ENCODE results near the gene PDE4D.

DNA sequence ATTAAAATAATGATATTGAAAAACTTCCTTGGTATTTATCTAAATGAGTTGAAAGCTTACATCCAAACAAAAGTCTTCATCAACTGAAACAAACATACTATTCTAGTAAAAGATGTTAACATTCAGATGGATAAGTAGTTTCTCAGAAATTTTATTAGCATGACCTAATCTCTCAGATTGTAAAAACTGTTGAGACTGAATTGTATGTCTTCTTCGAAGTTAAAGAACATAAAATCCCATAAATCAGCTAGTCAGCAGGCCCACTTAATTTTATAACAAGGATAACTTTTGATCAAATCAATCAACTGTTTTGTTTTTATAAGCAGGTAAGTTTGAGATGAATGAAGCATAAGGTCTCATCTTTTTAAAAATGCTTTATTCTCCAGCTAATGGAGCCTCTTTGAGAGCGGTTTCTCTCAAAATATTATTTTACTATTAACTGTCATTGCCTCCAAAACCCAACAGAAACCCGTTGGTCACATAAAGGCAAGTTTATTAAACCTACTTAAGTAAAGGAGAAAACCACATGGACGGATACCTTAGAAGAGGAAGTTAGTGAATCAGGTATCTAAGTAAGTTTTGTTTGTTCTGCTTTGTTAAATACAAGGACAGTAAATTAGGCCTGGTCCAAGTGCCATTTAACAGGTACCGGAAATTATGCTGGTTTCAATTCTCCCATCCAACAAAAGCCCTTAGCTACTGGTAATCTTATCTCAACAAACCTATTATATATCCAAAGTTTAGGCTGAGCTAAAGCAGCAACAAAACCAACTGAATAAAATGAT, 457.0 kb downstream of the PDE4D start:
- no peak for TF ChIP-seq POLR2A (IDR thresholded peaks at IDR 0.05)
- TF ChIP-seq, protein P1, sequence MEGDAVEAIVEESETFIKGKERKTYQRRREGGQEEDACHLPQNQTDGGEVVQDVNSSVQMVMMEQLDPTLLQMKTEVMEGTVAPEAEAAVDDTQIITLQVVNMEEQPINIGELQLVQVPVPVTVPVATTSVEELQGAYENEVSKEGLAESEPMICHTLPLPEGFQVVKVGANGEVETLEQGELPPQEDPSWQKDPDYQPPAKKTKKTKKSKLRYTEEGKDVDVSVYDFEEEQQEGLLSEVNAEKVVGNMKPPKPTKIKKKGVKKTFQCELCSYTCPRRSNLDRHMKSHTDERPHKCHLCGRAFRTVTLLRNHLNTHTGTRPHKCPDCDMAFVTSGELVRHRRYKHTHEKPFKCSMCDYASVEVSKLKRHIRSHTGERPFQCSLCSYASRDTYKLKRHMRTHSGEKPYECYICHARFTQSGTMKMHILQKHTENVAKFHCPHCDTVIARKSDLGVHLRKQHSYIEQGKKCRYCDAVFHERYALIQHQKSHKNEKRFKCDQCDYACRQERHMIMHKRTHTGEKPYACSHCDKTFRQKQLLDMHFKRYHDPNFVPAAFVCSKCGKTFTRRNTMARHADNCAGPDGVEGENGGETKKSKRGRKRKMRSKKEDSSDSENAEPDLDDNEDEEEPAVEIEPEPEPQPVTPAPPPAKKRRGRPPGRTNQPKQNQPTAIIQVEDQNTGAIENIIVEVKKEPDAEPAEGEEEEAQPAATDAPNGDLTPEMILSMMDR (IDR thresholded peaks at IDR 0.05): no peak
